ENCODE results near the gene DLGAP1.

Gene DLGAP1

GRCh38 chr18:4238966-4239365 lies 216.1 kb downstream of the DLGAP1 start:
- no peak for DNase-seq (ENCODE audit: low spot score)

GRCh38 chr18:4237664-4238041 lies 217.5 kb downstream of the DLGAP1 start:
- DNase-seq (ENCODE audit: low spot score): no peak

GRCh38 chr18:4236940-4237663 lies 218.0 kb downstream of the DLGAP1 start:
- no peak for DNase-seq (ENCODE audit: low spot score)

GRCh38 chr18:4233468-4233867 lies 221.6 kb downstream of the DLGAP1 start:
- DNase-seq (ENCODE audit: low spot score): no peak

GRCh38 chr18:4232656-4233055 lies 222.5 kb downstream of the DLGAP1 start:
- DNase-seq (ENCODE audit: low spot score): no peak

GRCh38 chr18:4231260-4231659 lies 223.8 kb downstream of the DLGAP1 start:
- DNase-seq (ENCODE audit: low spot score): no peak

- no peak for DNase-seq (ENCODE audit: low spot score)
These were observed 224.5 kb downstream of the DLGAP1 start for GRCh38 chr18:4230450-4231168.

- DNase-seq (ENCODE audit: low spot score): no peak
These were observed 230.9 kb downstream of the DLGAP1 start for GRCh38 chr18:4224031-4224704.

GRCh38 chr18:4211111-4211837 lies 243.8 kb downstream of the DLGAP1 start:
- DNase-seq (ENCODE audit: low spot score): no peak

GRCh38 chr18:4208366-4208765 lies 246.7 kb downstream of the DLGAP1 start:
- DNase-seq (ENCODE audit: low spot score): no peak

- DNase-seq (ENCODE audit: low spot score): no peak
These were observed 247.6 kb downstream of the DLGAP1 start for GRCh38 chr18:4207383-4207985.

GRCh38 chr18:4204438-4204720 lies 250.7 kb downstream of the DLGAP1 start:
- no peak for DNase-seq (ENCODE audit: low spot score)

- no peak for DNase-seq (ENCODE audit: low spot score)
These were observed 251.3 kb downstream of the DLGAP1 start for GRCh38 chr18:4203568-4204437.

GRCh38 chr18:4200399-4200798 lies 254.7 kb downstream of the DLGAP1 start:
- DNase-seq (ENCODE audit: low spot score): no peak

GRCh38 chr18:4198956-4199355 lies 256.2 kb downstream of the DLGAP1 start:
- DNase-seq (ENCODE audit: low spot score): no peak

- no peak for DNase-seq (ENCODE audit: low spot score)
These were observed 258.8 kb downstream of the DLGAP1 start for GRCh38 chr18:4196351-4196750.

GRCh38 chr18:4193086-4193485 lies 262.0 kb downstream of the DLGAP1 start:
- DNase-seq (ENCODE audit: low spot score): no peak

- DNase-seq (ENCODE audit: low spot score): no peak
These were observed 273.1 kb downstream of the DLGAP1 start for GRCh38 chr18:4181882-4182568.

GRCh38 chr18:4181086-4181485 lies 274.0 kb downstream of the DLGAP1 start:
- DNase-seq (ENCODE audit: low spot score): no peak

- no peak for DNase-seq (ENCODE audit: low spot score)
These were observed 282.7 kb downstream of the DLGAP1 start for GRCh38 chr18:4172196-4173100.
